ENCODE results near the gene NFIC.

DNA sequence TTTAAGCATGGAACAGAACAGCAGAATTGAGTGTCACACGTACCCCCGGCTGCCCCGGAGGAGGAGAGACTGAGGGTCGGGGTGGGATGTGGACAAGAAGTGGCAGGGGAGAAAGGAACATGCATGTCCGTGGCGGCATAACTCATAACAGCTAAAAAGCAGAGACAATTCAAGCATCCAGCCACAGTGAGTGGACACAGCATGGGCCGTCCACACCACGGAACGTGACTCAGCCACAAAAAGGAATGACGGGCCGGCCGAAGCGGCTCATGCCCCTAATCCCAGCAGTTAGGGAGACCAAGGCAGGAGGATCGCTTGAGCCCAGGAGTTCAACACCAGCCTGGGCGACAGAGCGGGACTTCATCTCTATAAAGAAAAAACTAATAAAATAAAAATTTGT lies 126.5 kb downstream of the NFIC start:
- TF ChIP-seq, protein P1, sequence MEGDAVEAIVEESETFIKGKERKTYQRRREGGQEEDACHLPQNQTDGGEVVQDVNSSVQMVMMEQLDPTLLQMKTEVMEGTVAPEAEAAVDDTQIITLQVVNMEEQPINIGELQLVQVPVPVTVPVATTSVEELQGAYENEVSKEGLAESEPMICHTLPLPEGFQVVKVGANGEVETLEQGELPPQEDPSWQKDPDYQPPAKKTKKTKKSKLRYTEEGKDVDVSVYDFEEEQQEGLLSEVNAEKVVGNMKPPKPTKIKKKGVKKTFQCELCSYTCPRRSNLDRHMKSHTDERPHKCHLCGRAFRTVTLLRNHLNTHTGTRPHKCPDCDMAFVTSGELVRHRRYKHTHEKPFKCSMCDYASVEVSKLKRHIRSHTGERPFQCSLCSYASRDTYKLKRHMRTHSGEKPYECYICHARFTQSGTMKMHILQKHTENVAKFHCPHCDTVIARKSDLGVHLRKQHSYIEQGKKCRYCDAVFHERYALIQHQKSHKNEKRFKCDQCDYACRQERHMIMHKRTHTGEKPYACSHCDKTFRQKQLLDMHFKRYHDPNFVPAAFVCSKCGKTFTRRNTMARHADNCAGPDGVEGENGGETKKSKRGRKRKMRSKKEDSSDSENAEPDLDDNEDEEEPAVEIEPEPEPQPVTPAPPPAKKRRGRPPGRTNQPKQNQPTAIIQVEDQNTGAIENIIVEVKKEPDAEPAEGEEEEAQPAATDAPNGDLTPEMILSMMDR (IDR thresholded peaks at IDR 0.05), result no peak
- no peak for TF ChIP-seq POLR2AphosphoS5 (IDR thresholded peaks at IDR 0.05)

Measured in gastroesophageal sphincter (tissue), 3 donors.